ENCODE results near the gene MAST4. TPM values are rescaled to one million over a fixed set of nuclear protein-coding genes. Genes with fewer than 3 reads are reported as not detected.

Gene MAST4
- polyA plus RNA-seq, 1 experiment: 4.0 TPM

- TF ChIP-seq CTCF (IDR thresholded peaks at IDR 0.05; ENCODE audit: insufficient read depth, low read depth, low read length): no peak
- CTCF ChIA-PET: no interaction called here
- Histone ChIP-seq H3K27me3 (ENCODE audit: control insufficient read depth, insufficient read depth, low read length) (peaks cover 4% of the 10 kb centered on the region), H3K36me3 (ENCODE audit: control insufficient read depth, insufficient read depth, low read length) (no peaks in the 10 kb centered on the region), H3K4me3 (ENCODE audit: low read depth, low read length) (no peak overlapping the region)
- POLR2A ChIA-PET: no interaction called here
- no peak for DNase-seq (ENCODE audit: low read depth)
Observed at GRCh38 chr5:66862020-66862419, 265.8 kb downstream of the MAST4 start.

- Histone ChIP-seq H3K4me3 (ENCODE audit: low read depth, low read length) (no peak overlapping the region), H3K36me3 (ENCODE audit: control insufficient read depth, insufficient read depth, low read length) (no peaks in the 10 kb centered on the region), H3K27me3 (ENCODE audit: control insufficient read depth, insufficient read depth, low read length) (peaks cover 4% of the 10 kb centered on the region)
- no peak for TF ChIP-seq CTCF (IDR thresholded peaks at IDR 0.05; ENCODE audit: insufficient read depth, low read depth, low read length)
- no peak for DNase-seq (ENCODE audit: low read depth)
- ChIA-PET CTCF (interaction anchor here (0.8 to 2.5 kb wide), 6 partner anchors 8 to 281 kb away, joined by 3 to 23 read pairs (median 5); no protein-coding TSS in a partner anchor), POLR2A (no interaction called here)
Observed at GRCh38 chr5:66863243-66864170, 267.3 kb downstream of the MAST4 start.

- no peak overlapping the region for H3K4me3 ChIP-seq (ENCODE audit: low read depth, low read length)
- H3K27me3 ChIP-seq (ENCODE audit: control insufficient read depth, insufficient read depth, low read length): peaks cover 4% of the 10 kb centered on the region
- no peak for DNase-seq (ENCODE audit: low read depth)
- ChIA-PET POLR2A (no interaction called here), CTCF (interaction anchor here (0.7 to 2.5 kb wide), 14 partner anchors 9 to 280 kb away, joined by 3 to 23 read pairs (median 4); no protein-coding TSS in a partner anchor)
- H3K36me3 ChIP-seq (ENCODE audit: control insufficient read depth, insufficient read depth, low read length): no peaks in the 10 kb centered on the region
- TF ChIP-seq CTCF (IDR thresholded peaks at IDR 0.05; ENCODE audit: insufficient read depth, low read depth, low read length): peak; percentile 46
Observed at GRCh38 chr5:66864240-66864884, 268.2 kb downstream of the MAST4 start.

GRCh38 chr5:66867618-66868322, 271.6 kb downstream of the MAST4 start:
- Histone ChIP-seq H3K4me3 (ENCODE audit: low read depth, low read length) (no peak overlapping the region), H3K36me3 (ENCODE audit: control insufficient read depth, insufficient read depth, low read length) (no peaks in the 10 kb centered on the region), H3K27me3 (ENCODE audit: control insufficient read depth, insufficient read depth, low read length) (peaks cover 2% of the 10 kb centered on the region)
- CTCF ChIA-PET: interaction anchor here (0.6 to 1.5 kb wide), 4 partner anchors 52 to 561 kb away, joined by 3 to 4 read pairs (median 3); no protein-coding TSS in a partner anchor
- no peak for DNase-seq (ENCODE audit: low read depth)
- POLR2A ChIA-PET: no interaction called here
- TF ChIP-seq CTCF (IDR thresholded peaks at IDR 0.05; ENCODE audit: insufficient read depth, low read depth, low read length): no peak

GRCh38 chr5:66869347-66869746, 273.2 kb downstream of the MAST4 start:
- ChIA-PET POLR2A (no interaction called here), CTCF (no interaction called here)
- H3K36me3 ChIP-seq (ENCODE audit: control insufficient read depth, insufficient read depth, low read length): no peaks in the 10 kb centered on the region
- no peaks in the 10 kb centered on the region; the same call in 1 of the 2 replicates for H3K27me3 ChIP-seq (ENCODE audit: control insufficient read depth, insufficient read depth, low read length)
- H3K4me3 ChIP-seq (ENCODE audit: low read depth, low read length): no peak overlapping the region
- DNase-seq (ENCODE audit: low read depth): no peak
- no peak for TF ChIP-seq CTCF (IDR thresholded peaks at IDR 0.05; ENCODE audit: insufficient read depth, low read depth, low read length)

Data from BJ (cell line).